ENCODE results near the gene WNT7B. TPM values are rescaled to one million over a fixed set of nuclear protein-coding genes. Genes with fewer than 3 reads are reported as not detected.

The WNT7B gene
- total RNA-seq, 1 donor from 2014 or later: 5.4 TPM

DNA sequence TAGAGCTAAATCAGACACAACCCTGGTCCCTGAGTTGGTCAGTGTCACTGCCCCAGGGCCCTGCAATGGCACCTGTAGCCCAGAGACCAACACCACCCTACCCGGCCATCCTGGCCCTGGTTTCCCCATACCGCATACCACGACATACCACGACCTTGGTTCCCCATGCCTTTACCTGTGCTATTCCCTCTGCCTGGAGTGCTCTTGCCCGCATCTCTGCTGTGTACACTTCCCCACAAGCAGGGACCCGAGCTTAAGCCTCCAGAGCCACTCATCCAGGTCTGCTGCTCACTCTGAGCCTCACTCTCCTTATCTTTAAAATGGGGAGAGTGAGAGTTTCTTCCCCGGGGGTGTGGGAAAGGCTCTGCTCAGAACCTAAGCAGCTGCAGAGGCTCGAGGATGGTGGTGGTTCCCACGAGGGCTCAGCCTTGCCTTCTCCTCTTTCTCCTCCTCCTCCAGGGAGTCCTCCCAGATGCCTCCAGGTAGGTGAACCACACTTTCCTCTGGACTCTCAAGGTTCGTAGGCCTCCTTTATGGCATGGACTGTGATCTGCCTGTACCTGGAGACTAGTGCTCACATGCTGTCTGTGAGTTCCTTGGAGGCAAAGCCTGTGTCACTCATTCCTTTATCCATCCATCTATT is 48.1 kb downstream of the WNT7B start:
- H3K4me3 ChIP-seq: no peak overlapping the region
- TF ChIP-seq, protein P1, sequence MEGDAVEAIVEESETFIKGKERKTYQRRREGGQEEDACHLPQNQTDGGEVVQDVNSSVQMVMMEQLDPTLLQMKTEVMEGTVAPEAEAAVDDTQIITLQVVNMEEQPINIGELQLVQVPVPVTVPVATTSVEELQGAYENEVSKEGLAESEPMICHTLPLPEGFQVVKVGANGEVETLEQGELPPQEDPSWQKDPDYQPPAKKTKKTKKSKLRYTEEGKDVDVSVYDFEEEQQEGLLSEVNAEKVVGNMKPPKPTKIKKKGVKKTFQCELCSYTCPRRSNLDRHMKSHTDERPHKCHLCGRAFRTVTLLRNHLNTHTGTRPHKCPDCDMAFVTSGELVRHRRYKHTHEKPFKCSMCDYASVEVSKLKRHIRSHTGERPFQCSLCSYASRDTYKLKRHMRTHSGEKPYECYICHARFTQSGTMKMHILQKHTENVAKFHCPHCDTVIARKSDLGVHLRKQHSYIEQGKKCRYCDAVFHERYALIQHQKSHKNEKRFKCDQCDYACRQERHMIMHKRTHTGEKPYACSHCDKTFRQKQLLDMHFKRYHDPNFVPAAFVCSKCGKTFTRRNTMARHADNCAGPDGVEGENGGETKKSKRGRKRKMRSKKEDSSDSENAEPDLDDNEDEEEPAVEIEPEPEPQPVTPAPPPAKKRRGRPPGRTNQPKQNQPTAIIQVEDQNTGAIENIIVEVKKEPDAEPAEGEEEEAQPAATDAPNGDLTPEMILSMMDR (IDR thresholded peaks at IDR 0.05): no peak
- intact Hi-C loops (cut with DNase I): no loop called here
- no peaks in the 10 kb centered on the region for H3K9me3 ChIP-seq
- H3K27ac ChIP-seq: no peak overlapping the region
- peaks cover 22% of the 10 kb centered on the region for H3K27me3 ChIP-seq
- DNase-seq: no peak
- ATAC-seq: no peak
- H3K4me1 ChIP-seq: no peaks in the 10 kb centered on the region
- H3K36me3 ChIP-seq: no peaks in the 10 kb centered on the region

GRCh38 chr22:45927059-45927458 is 49.9 kb downstream of the WNT7B start:
- H3K27me3 ChIP-seq: peaks cover 8% of the 10 kb centered on the region
- ATAC-seq: no peak
- no peak for DNase-seq
- H3K9me3 ChIP-seq: no peaks in the 10 kb centered on the region
- no peak overlapping the region for H3K27ac ChIP-seq
- H3K36me3 ChIP-seq: no peaks in the 10 kb centered on the region
- no peak overlapping the region for H3K4me3 ChIP-seq
- H3K4me1 ChIP-seq: no peaks in the 10 kb centered on the region
- TF ChIP-seq, protein P1 (IDR thresholded peaks at IDR 0.05): no peak
- intact Hi-C loops (cut with DNase I): no loop called here

GRCh38 chr22:45926433-45926832 is 50.5 kb downstream of the WNT7B start:
- TF ChIP-seq, protein P1 (IDR thresholded peaks at IDR 0.05): no peak
- peaks cover 5% of the 10 kb centered on the region for H3K27me3 ChIP-seq
- no peak for DNase-seq
- intact Hi-C loops (cut with DNase I): no loop called here
- no peaks in the 10 kb centered on the region for H3K36me3 ChIP-seq
- no peak overlapping the region for H3K27ac ChIP-seq
- no peaks in the 10 kb centered on the region for H3K4me1 ChIP-seq
- H3K4me3 ChIP-seq: no peak overlapping the region
- ATAC-seq: no peak
- H3K9me3 ChIP-seq: no peaks in the 10 kb centered on the region

DNA sequence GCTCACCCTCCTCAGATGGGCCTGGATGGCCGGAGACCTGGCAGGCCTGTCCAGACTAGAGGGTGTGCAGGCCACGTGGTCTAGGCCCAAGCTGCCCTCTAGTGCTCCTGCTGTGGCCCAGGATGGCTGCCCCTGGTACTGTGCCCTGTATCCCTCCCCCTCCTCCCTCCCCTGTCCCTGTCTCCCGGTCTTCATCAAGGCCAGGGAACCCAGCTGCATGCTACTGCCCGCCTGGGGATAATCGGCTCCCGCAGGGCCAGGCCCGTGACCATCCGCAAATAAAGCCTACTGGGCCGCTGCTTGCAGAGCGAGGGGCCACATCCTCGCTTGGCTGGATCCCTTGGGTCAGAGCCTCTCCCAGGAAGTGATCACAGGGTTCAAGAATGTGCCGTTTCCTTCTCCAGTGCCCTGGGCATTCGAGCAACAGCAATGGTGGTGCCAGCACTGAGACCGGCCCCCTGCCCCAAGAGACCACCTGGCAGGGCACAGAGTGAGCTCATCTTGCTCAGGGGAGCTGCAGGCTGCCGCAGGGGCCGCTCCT is 51.1 kb downstream of the WNT7B start:
- intact Hi-C loops (cut with DNase I): no loop called here
- Histone ChIP-seq H3K27ac (no peak overlapping the region), H3K4me1 (no peaks in the 10 kb centered on the region), H3K4me3 (no peak overlapping the region), H3K36me3 (no peaks in the 10 kb centered on the region), H3K9me3 (no peaks in the 10 kb centered on the region), H3K27me3 (peaks cover 5% of the 10 kb centered on the region)
- TF ChIP-seq, protein P1 (IDR thresholded peaks at IDR 0.05): no peak
- ATAC-seq (no peak), DNase-seq (no peak)

DNA sequence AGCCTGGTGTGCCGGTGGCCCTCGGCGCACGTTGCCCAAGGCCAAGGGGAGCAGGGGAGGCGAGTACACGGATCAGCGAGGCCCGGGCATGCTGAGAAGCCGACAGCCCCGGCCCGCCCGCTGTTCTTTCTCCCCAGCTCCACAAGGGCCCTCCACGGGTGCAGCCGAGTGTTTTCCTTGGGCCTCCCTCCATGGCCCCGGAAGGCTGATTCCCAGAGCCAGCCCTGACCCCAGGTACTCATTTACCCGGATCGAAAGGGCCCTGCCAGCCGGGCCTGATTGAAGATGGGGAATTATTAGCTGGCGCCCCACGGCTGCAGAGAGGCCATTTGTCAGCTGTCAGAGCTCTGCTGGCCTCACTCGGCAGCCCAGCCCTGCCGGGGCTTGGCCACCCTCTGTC is 53.1 kb downstream of the WNT7B start:
- H3K27ac ChIP-seq: no peak overlapping the region
- H3K4me3 ChIP-seq: no peak overlapping the region
- intact Hi-C loops (cut with DNase I): no loop called here
- DNase-seq: peak; percentile 80
- no peaks in the 10 kb centered on the region for H3K9me3 ChIP-seq
- H3K4me1 ChIP-seq: no peaks in the 10 kb centered on the region
- ATAC-seq: peak; percentile 41
- H3K27me3 ChIP-seq: peaks cover 5% of the 10 kb centered on the region
- no peaks in the 10 kb centered on the region for H3K36me3 ChIP-seq
- TF ChIP-seq, protein P1 (IDR thresholded peaks at IDR 0.05): no peak
